ENCODE data around the gene ADAM19. TPM values are rescaled to one million over a fixed set of nuclear protein-coding genes. Genes with fewer than 3 reads are reported as not detected.

Gene ADAM19
- total RNA-seq, 1 donor from 2014 or later: 11.5 TPM

- no peak overlapping the region for H3K27ac ChIP-seq
- no peaks in the 10 kb centered on the region for H3K79me2 ChIP-seq (ENCODE audit: low read depth)
These were observed 24.9 kb downstream of the ADAM19 start for GRCh38 chr5:157550663-157551062.

GRCh38 chr5:157549954-157550549, 25.5 kb downstream of the ADAM19 start:
- Mint-ChIP-seq H3K4me3 (no peak overlapping the region), H3K27ac (no peak overlapping the region), H3K9me3 (peaks cover 21% of the 10 kb centered on the region), H3K4me1 (peaks cover 36% of the 10 kb centered on the region), H3K27me3 (ENCODE audit: insufficient read depth, low read depth) (peaks cover 2% of the 10 kb centered on the region), H3K36me3 (peaks cover 28% of the 10 kb centered on the region)
- Histone ChIP-seq H4K20me1 (ENCODE audit: low read depth) (no peaks in the 10 kb centered on the region), H3K36me3 (no peaks in the 10 kb centered on the region), H3K79me2 (ENCODE audit: low read depth) (no peaks in the 10 kb centered on the region), H3K9me3 (ENCODE audit: low read depth) (no peaks in the 10 kb centered on the region), H3K4me2 (no peak overlapping the region), H2AFZ (replicated peaks) (no peak overlapping the region), H3F3A (ENCODE audit: low read depth) (no peaks in the 10 kb centered on the region), H3K4me1 (peaks cover 20% of the 10 kb centered on the region), H3K27me3 (no peaks in the 10 kb centered on the region), H3K4me3 (no peak overlapping the region), H3K9ac (no peak overlapping the region), H3K27ac (no peak overlapping the region)
- TF ChIP-seq EZH2phosphoT487 (IDR thresholded peaks at IDR 0.05) (no peak), CTCF (IDR thresholded peaks at IDR 0.05) (no peak), EZH2 (IDR thresholded peaks at IDR 0.05) (no peak)
- DNase-seq (ENCODE audit: low spot score): no peak

More at GRCh38 chr5:157550663-157551062, 24.9 kb downstream of the ADAM19 start:
- Mint-ChIP-seq H3K36me3 (peaks cover 28% of the 10 kb centered on the region), H3K27me3 (ENCODE audit: insufficient read depth, low read depth) (peaks cover 2% of the 10 kb centered on the region), H3K9me3 (peaks cover 21% of the 10 kb centered on the region), H3K4me1 (peaks cover 41% of the 10 kb centered on the region), H3K27ac (no peak overlapping the region), H3K4me3 (no peak overlapping the region)
- Histone ChIP-seq H3K36me3 (no peaks in the 10 kb centered on the region), H3K4me2 (no peak overlapping the region), H2AFZ (replicated peaks) (no peak overlapping the region), H3F3A (ENCODE audit: low read depth) (no peaks in the 10 kb centered on the region), H3K9me3 (ENCODE audit: low read depth) (no peaks in the 10 kb centered on the region), H4K20me1 (ENCODE audit: low read depth) (no peaks in the 10 kb centered on the region), H3K4me3 (no peak overlapping the region), H3K4me1 (peaks cover 20% of the 10 kb centered on the region), H3K9ac (no peak overlapping the region), H3K27me3 (no peaks in the 10 kb centered on the region)
- TF ChIP-seq CTCF (IDR thresholded peaks at IDR 0.05) (no peak), EZH2 (IDR thresholded peaks at IDR 0.05) (no peak), EZH2phosphoT487 (IDR thresholded peaks at IDR 0.05) (no peak)
- no peak for DNase-seq (ENCODE audit: low spot score)

- Mint-ChIP-seq H3K4me1 (peaks cover 30% of the 10 kb centered on the region), H3K27me3 (ENCODE audit: insufficient read depth, low read depth) (peaks cover 2% of the 10 kb centered on the region), H3K9me3 (peaks cover 21% of the 10 kb centered on the region), H3K27ac (no peak overlapping the region), H3K36me3 (peaks cover 28% of the 10 kb centered on the region), H3K4me3 (no peak overlapping the region)
- H3K4me1 ChIP-seq: peaks cover 21% of the 10 kb centered on the region
- H3K27me3 ChIP-seq: no peaks in the 10 kb centered on the region
- no peaks in the 10 kb centered on the region for H3K9me3 ChIP-seq (ENCODE audit: low read depth)
- H4K20me1 ChIP-seq (ENCODE audit: low read depth): no peaks in the 10 kb centered on the region
- H3F3A ChIP-seq (ENCODE audit: low read depth): no peaks in the 10 kb centered on the region
- no peaks in the 10 kb centered on the region for H3K36me3 ChIP-seq
- no peak overlapping the region for H3K27ac ChIP-seq
- TF ChIP-seq EZH2 (IDR thresholded peaks at IDR 0.05) (no peak), EZH2phosphoT487 (IDR thresholded peaks at IDR 0.05) (no peak), CTCF (IDR thresholded peaks at IDR 0.05) (no peak)
- H2AFZ ChIP-seq (replicated peaks): no peak overlapping the region
- H3K4me2 ChIP-seq: no peak overlapping the region
- H3K4me3 ChIP-seq: no peak overlapping the region
- peaks cover under 1% of the 10 kb centered on the region for H3K79me2 ChIP-seq (ENCODE audit: low read depth)
- H3K9ac ChIP-seq: no peak overlapping the region
- no peak for DNase-seq (ENCODE audit: low spot score)
These were observed 26.3 kb downstream of the ADAM19 start for GRCh38 chr5:157549283-157549629.
